Measurements from ENCODE around the gene DBNDD1. TPM values are rescaled to one million over a fixed set of nuclear protein-coding genes. Genes with fewer than 3 reads are reported as not detected.

DBNDD1 gene
- total and polyA plus RNA-seq, 9 donors, result 0.97 to 6.2 (median 2.1) TPM

DNA sequence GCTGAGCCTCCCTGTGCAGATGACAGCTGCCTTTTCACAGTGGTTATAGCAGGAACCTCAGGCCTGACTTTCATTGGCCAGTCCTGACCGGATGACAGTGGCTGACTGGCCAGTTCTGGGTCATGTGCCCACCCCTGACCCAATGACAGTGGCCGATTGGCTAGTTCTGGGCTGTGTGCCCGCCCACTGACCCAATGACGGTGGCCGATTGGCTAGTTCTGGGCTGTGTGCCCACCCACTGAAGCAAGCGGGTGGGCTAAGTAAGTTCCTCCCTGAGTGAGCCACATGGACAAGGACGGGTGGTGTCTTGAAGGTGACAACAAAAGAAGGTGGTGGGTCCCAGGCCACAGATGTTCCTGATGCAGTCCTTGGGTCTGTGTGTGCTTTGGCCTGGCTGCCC lies 61.2 kb downstream of the DBNDD1 start:
- TF ChIP-seq, protein P1, sequence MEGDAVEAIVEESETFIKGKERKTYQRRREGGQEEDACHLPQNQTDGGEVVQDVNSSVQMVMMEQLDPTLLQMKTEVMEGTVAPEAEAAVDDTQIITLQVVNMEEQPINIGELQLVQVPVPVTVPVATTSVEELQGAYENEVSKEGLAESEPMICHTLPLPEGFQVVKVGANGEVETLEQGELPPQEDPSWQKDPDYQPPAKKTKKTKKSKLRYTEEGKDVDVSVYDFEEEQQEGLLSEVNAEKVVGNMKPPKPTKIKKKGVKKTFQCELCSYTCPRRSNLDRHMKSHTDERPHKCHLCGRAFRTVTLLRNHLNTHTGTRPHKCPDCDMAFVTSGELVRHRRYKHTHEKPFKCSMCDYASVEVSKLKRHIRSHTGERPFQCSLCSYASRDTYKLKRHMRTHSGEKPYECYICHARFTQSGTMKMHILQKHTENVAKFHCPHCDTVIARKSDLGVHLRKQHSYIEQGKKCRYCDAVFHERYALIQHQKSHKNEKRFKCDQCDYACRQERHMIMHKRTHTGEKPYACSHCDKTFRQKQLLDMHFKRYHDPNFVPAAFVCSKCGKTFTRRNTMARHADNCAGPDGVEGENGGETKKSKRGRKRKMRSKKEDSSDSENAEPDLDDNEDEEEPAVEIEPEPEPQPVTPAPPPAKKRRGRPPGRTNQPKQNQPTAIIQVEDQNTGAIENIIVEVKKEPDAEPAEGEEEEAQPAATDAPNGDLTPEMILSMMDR (IDR thresholded peaks at IDR 0.05), result no peak
- TF ChIP-seq POLR2A (IDR thresholded peaks at IDR 0.05) (no peak), EP300 (IDR thresholded peaks at IDR 0.05) (no peak)
- intact Hi-C loops (cut with DNase I), result no loop called here
- Histone ChIP-seq H3K9me3 (no peaks in the 10 kb centered on the region), H3K4me3 (no peak overlapping the region), H3K36me3 (no peaks in the 10 kb centered on the region), H3K27me3 (no peaks in the 10 kb centered on the region), H3K27ac (no peak overlapping the region), H3K4me1 (ENCODE audit: insufficient read depth) (no peaks in the 10 kb centered on the region)
- DNase-seq, result no peak
- 86 to 91% (median 88%) methylated on average over 7 of the region's 7 CpGs for WGBS, 3 donors

DNA sequence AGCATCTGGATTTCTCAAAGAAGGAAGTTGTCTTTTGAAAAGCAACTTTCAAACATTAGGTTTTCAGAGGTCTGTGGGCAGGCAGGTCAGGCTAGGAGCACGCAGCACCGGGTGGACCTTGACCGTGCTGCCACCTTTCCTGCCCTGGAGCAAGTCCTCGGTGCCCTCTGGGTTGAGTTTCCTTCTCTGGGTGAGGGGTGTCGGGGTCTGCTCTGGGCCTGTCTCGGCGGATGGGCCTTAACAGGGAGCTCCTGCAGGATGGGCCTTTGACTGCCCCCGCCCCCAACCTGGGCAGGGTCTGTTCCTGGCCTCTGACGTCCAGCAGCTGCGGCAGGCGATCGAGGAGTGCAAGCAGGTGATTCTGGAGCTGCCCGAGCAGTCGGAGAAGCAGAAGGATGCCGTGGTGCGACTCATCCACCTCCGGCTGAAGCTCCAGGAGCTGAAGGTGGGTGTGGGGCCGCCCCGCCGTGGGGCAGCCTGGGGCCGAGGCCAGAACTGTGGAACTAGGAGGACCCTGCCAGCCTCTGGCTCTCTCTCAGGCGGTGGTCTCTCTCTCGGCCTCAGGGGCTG lies 62.0 kb downstream of the DBNDD1 start:
- Histone ChIP-seq H3K4me3 (no peak overlapping the region), H3K27me3 (no peaks in the 10 kb centered on the region), H3K27ac (no peak overlapping the region), H3K36me3 (no peaks in the 10 kb centered on the region), H3K9me3 (no peaks in the 10 kb centered on the region), H3K4me1 (ENCODE audit: insufficient read depth) (no peaks in the 10 kb centered on the region)
- 91 to 94% (median 92%) methylated on average over 22 to 23 of the region's 23 CpGs for WGBS, 3 donors
- intact Hi-C loops (cut with DNase I), result no loop called here
- TF ChIP-seq POLR2A (IDR thresholded peaks at IDR 0.05), result no peak
- no peak for TF ChIP-seq EP300 (IDR thresholded peaks at IDR 0.05)
- TF ChIP-seq, protein P1 (IDR thresholded peaks at IDR 0.05), result no peak
- no peak for DNase-seq

DNA sequence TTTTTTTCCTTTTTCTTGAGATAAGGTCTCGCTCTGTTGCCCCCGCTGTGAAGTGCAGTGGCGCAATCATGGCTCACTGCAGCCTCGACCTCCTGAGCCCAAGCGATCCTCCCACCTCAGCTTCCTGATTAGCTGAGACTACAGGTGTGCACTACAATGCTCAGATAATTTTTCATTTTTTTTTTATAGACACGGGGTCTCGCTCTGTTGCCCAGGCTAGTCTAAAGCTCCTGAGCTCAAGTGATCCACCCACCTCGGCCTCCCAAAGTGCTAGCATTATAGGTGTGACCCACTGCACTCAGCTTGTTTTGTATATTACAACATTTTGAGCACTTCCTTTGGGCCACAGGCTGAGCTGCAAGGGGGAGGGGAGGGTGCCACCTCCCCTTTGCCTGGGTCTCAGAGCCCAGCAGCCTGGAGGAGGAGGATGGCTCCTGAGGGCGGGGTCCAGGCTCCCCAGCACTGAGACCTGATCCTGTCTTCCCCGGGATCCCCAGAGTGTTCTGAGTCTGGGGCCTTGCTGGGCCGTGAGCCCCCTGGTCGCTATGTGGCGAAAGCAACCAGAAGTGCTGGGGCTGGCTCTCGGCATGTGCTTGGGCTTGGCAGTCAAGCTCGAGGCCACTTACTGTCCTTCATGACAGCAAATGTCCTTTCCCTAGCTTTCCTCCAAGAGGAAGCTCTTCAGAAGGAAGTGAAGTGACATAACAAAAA lies 62.6 kb downstream of the DBNDD1 start:
- intact Hi-C loops (cut with DNase I), result no loop called here
- WGBS, 3 donors, result 91 to 93% (median 92%) methylated on average over 15 of the region's 15 CpGs
- Histone ChIP-seq H3K27me3 (no peaks in the 10 kb centered on the region), H3K36me3 (no peaks in the 10 kb centered on the region), H3K9me3 (no peaks in the 10 kb centered on the region), H3K4me3 (no peak overlapping the region), H3K4me1 (ENCODE audit: insufficient read depth) (no peaks in the 10 kb centered on the region), H3K27ac (no peak overlapping the region)
- TF ChIP-seq, protein P1 (IDR thresholded peaks at IDR 0.05), result no peak
- TF ChIP-seq EP300 (IDR thresholded peaks at IDR 0.05), result no peak
- no peak for TF ChIP-seq POLR2A (IDR thresholded peaks at IDR 0.05)
- DNase-seq, result no peak

DNA sequence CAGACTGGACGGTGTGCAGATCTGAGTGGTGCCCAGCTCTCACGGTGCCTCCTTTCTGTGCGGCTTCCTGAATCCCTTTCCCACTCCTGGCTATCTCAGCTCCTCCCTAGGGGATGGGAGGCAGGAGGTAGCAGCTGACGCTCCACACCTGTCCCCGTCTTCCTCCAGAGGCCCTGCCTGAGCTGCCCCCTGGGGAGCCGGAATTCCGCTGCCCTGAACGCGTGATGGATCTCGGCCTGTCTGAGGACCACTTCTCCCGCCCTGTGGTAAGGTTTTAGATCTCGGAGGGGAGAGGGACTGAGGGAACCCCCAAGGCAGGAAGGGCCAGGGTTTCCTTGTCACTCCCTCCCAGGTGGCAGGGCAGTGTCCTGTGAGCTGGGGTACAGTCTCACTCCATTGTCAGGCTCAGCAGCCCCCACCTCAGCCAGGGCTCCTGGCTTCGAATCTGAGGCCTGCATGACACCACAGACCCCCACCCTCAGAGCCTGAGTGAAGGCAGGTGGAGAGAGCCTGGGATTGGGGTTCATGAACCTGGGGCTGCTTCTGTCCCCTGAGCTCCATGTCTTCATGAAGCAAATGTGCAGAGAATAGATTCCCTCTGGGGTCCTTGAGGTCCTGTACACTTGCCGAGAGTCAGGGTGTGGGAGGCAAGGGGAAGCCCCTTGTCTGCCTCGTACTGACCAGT lies 64.1 kb downstream of the DBNDD1 start:
- 87 to 91% (median 88%) methylated on average over 15 of the region's 15 CpGs for WGBS, 3 donors
- DNase-seq, result no peak
- Histone ChIP-seq H3K4me1 (ENCODE audit: insufficient read depth) (no peaks in the 10 kb centered on the region), H3K4me3 (no peak overlapping the region), H3K9me3 (no peaks in the 10 kb centered on the region), H3K27ac (no peak overlapping the region), H3K27me3 (no peaks in the 10 kb centered on the region), H3K36me3 (no peaks in the 10 kb centered on the region)
- TF ChIP-seq POLR2A (IDR thresholded peaks at IDR 0.05) (no peak), EP300 (IDR thresholded peaks at IDR 0.05) (no peak)
- TF ChIP-seq, protein P1 (IDR thresholded peaks at IDR 0.05), result no peak
- intact Hi-C loops (cut with DNase I), result no loop called here

Other genes with a start within 250 kb of the DBNDD1 start
- 1 to 10 TPM in 6 of 7 donors, under 1 TPM in 1; 0.91 to 7.6 (median 5.1) TPM for gene FANCA, start 202.8 kb downstream of the DBNDD1 start, total RNA-seq
- gene FANCA, start 202.8 kb downstream of the DBNDD1 start, polyA plus RNA-seq, result 1 to 10 TPM; 2.0 to 2.2 TPM
- gene SPIRE2, start 191.0 kb downstream of the DBNDD1 start, total RNA-seq, result 10 to 100 TPM in 1 of 7 donors, 1 to 10 TPM in 5, under 1 TPM in 1; 0.95 to 28.7 (median 6.1) TPM
- 1 to 10 TPM; 2.5 to 2.9 TPM for gene SPIRE2, start 191.0 kb downstream of the DBNDD1 start, polyA plus RNA-seq
- gene TCF25, start 145.9 kb downstream of the DBNDD1 start, total RNA-seq, result 100 to 1,000 TPM; 132 to 210 (median 185) TPM
- 100 to 1,000 TPM; 122 to 186 TPM for gene TCF25, start 145.9 kb downstream of the DBNDD1 start, polyA plus RNA-seq
- gene MC1R, start 100.6 kb downstream of the DBNDD1 start, total RNA-seq, result 1 to 10 TPM; 3.6 to 8.5 (median 6.2) TPM
- 1 to 10 TPM in 1 of 2 donors, under 1 TPM in 1; 0.42 to 4.4 TPM for gene MC1R, start 100.6 kb downstream of the DBNDD1 start, polyA plus RNA-seq
- gene TUBB3, start 96.1 kb downstream of the DBNDD1 start, total RNA-seq, result 10 to 100 TPM in 1 of 7 donors, 1 to 10 TPM in 5, under 1 TPM in 1; 0.73 to 22.6 (median 2.5) TPM
- 1 to 10 TPM; 1.4 to 2.7 TPM for gene TUBB3, start 96.1 kb downstream of the DBNDD1 start, polyA plus RNA-seq
- gene DEF8, start 70.7 kb downstream of the DBNDD1 start, total RNA-seq, result 10 to 100 TPM; 37.8 to 64.4 (median 53.3) TPM
- gene DEF8, start 70.7 kb downstream of the DBNDD1 start, polyA plus RNA-seq, result 10 to 100 TPM; 17.9 to 44.4 TPM
- not detected for gene PRDM7, start 57.9 kb upstream of the DBNDD1 start, total RNA-seq
- not detected for gene PRDM7, start 57.9 kb upstream of the DBNDD1 start, polyA plus RNA-seq

Data from ovary (tissue), 9 donors.